GM12878 (cell line): Measurements from ENCODE around the gene TNFRSF1B. TPM values are rescaled to one million over a fixed set of nuclear protein-coding genes. Genes with fewer than 3 reads are reported as not detected.

ENCODE experiments used
- ASH2L ChIP-seq: fragments of 300-600, 200-600 bp; sonication (generic); IDR thresholded peaks from 2 replicates; pipeline ENCODE4 v1.6.1; 2017; ENCODE audit warnings: low read depth, mild to moderate bottlenecking, borderline replicate concordance
- CBFB ChIP-seq: IDR thresholded peaks from 2 replicates; pipeline ENCODE4 v1.6.1; 2016; ENCODE audit warnings: antibody characterized with exemption, low read depth
- E4F1 ChIP-seq: fragments of 450-650 bp; IDR thresholded peaks from 2 replicates; pipeline ENCODE4 v1.6.1; 2018; ENCODE audit warnings: borderline replicate concordance, mild to moderate bottlenecking; ENCODE audit not compliant: partially characterized antibody
- EP300 ChIP-seq, 2 experiments: fragments of 150-350 bp in 1 of 2; IDR thresholded peaks; 2 replicates each; pipeline ENCODE4 v1.6.1; 2011 to 2012; ENCODE audit warnings: low read depth in 2 of 2, low read length in 2 of 2, borderline replicate concordance in 1 of 2, improper control_type of control experiment in 1 of 2, inconsistent platforms in 1 of 2; ENCODE audit not compliant: control insufficient read depth in 1 of 2
- FOXK2 ChIP-seq: fragments of 450-650 bp; IDR thresholded peaks from 2 replicates; pipeline ENCODE4 v1.6.1; 2017; ENCODE audit warnings: mild to moderate bottlenecking, moderate library complexity
- GATAD2B ChIP-seq: fragments of 450-650 bp; conservative IDR thresholded peaks from 2 replicates; pipeline ENCODE4 v1.6.1; 2017; ENCODE audit warnings: low read depth, mild to moderate bottlenecking, moderate library complexity
- IKZF2 ChIP-seq, 2 experiments: fragments of 450-650 bp; IDR thresholded peaks; 2 replicates each; pipeline ENCODE4 v1.6.1; 2017; ENCODE audit warnings: mild to moderate bottlenecking in 2 of 2, moderate library complexity in 2 of 2
- KAT2A ChIP-seq: conservative IDR thresholded peaks from 2 replicates; pipeline ENCODE4 v1.6.1; 2011; ENCODE audit warnings: low read depth, low read length; ENCODE audit not compliant: control insufficient read depth
- KDM1A ChIP-seq: fragments of 200-600 bp; sonication (generic); IDR thresholded peaks from 2 replicates; pipeline ENCODE4 v1.6.1; 2016; ENCODE audit warnings: borderline replicate concordance
- MYB ChIP-seq: fragments of 150-350 bp; IDR thresholded peaks from 2 replicates; pipeline ENCODE4 v1.6.1; 2014; ENCODE audit warnings: mild to moderate bottlenecking, low read depth, low read length, borderline replicate concordance
- RELA ChIP-seq: fragments of 450-650 bp; IDR thresholded peaks from 2 replicates; pipeline ENCODE4 v1.8.0; 2014; ENCODE audit warnings: borderline replicate concordance; ENCODE audit not compliant: partially characterized antibody
- REST ChIP-seq: IDR thresholded peaks from 2 replicates; pipeline ENCODE4 v1.6.1; 2012; ENCODE audit warnings: mild to moderate bottlenecking, low read depth, low read length
- RFX5 ChIP-seq: IDR thresholded peaks from 2 replicates; pipeline ENCODE4 v1.6.1; 2011; ENCODE audit warnings: low read depth, low read length, improper control_type of control experiment
- STAT1 ChIP-seq: fragments of 450-650 bp; conservative IDR thresholded peaks from 2 replicates; pipeline ENCODE4 v1.6.1; 2014; ENCODE audit warnings: antibody characterized with exemption, mild to moderate bottlenecking
- TCF7 ChIP-seq: IDR thresholded peaks from 2 replicates; pipeline ENCODE4 v1.6.1; 2014; ENCODE audit warnings: antibody characterized with exemption, borderline replicate concordance
- YY1 ChIP-seq: IDR thresholded peaks from 2 replicates; pipeline ENCODE4 v1.6.1; 2011; ENCODE audit warnings: low read depth, mild to moderate bottlenecking, low read length
- ZNF24 ChIP-seq: fragments of 450-650 bp; IDR thresholded peaks from 2 replicates; pipeline ENCODE4 v1.6.1; 2017; ENCODE audit warnings: antibody characterized with exemption, mild to moderate bottlenecking
- ZSCAN29 ChIP-seq: fragments of 450-650 bp; IDR thresholded peaks from 2 replicates; pipeline ENCODE4 v1.6.1; 2017; ENCODE audit warnings: mild to moderate bottlenecking, moderate library complexity
- polyA plus RNA-seq, 11 experiments: library from polyadenylated mRNA; depleted of rRNA in 4 of 11; unstranded in 6 of 11; stranded (reverse) in 5 of 11; fragments of >200 nt; fragmentation: Nextera tagmentation in 4 of 11; fragmentation: Illumina TruSeq in 1 of 11; extraction: Ambion mirVana in 4 of 11; extraction: Trizol in 1 of 11; gene quantifications; 1 replicate in 1 of 11; 2 replicates in 10 of 11; pipeline versions ENCODE4 v1.2.1 to v1.2.3, GENCODE V29; 2011 to 2016; ENCODE audit warnings: inconsistent platforms in 2 of 11, missing spikeins in 2 of 11, low read depth in 1 of 11
- total RNA-seq, 4 experiments: library from RNA; depleted of rRNA in 3 of 4; stranded (reverse); fragments of >200 nt in 3 of 4; fragmentation: Illumina TruSeq in 1 of 4; extraction: Trizol in 1 of 4; gene quantifications; 2 replicates each; pipeline versions ENCODE4 v1.2.1 to v1.2.3, GENCODE V29; 2013 to 2021
- TF ChIP-seq, protein P1 (sequence below): IDR thresholded peaks from 2 replicates; pipeline ENCODE4 v1.6.1; 2011; ENCODE audit warnings: borderline replicate concordance, low read depth, mild to moderate bottlenecking, moderate library complexity, low read length; ENCODE audit not compliant: insufficient read depth, poor library complexity, severe bottlenecking
- TF ChIP-seq, protein P2 (sequence below): fragments of 450-650 bp; IDR thresholded peaks from 2 replicates; pipeline ENCODE4 v1.6.1; 2017; ENCODE audit warnings: mild to moderate bottlenecking, low read depth, inconsistent platforms; ENCODE audit not compliant: poor library complexity, severe bottlenecking

The TNFRSF1B gene
- total and polyA plus RNA-seq, 10 of the 15 experiments (the other 5 are each of a cell fraction or from before 2014, with no cell fraction given) = 10.1 to 87.2 (median 37.3) TPM

GRCh38 chr1:12153181-12153785, 13.5 kb upstream of the TNFRSF1B start (continued):
- TF ChIP-seq TCF7 (no peak), KAT2A (no peak), GATAD2B (peak; percentile 66), YY1 (no peak), RELA (no peak), ASH2L (no peak), STAT1 (no peak), REST (no peak), E4F1 (no peak), RFX5 (no peak), MYB (no peak), ZSCAN29 (no peak), EP300 (IDR thresholded peaks at IDR 0.05; ENCODE audit: borderline replicate concordance in 1 of 2, control insufficient read depth in 1 of 2, low read depth in 2 of 2, low read length in 2 of 2) (0 out of 4 replicates have a peak, but pooled peaks of 1 of the 2 experiments have one; percentile 6), IKZF2 (IDR thresholded peaks at IDR 0.05) (peak; percentile 68 to 73; a peak in 3 of 4 replicates), KDM1A (no peak), FOXK2 (no peak), ZNF24 (no peak), CBFB (no peak)
- TF ChIP-seq, protein P1, sequence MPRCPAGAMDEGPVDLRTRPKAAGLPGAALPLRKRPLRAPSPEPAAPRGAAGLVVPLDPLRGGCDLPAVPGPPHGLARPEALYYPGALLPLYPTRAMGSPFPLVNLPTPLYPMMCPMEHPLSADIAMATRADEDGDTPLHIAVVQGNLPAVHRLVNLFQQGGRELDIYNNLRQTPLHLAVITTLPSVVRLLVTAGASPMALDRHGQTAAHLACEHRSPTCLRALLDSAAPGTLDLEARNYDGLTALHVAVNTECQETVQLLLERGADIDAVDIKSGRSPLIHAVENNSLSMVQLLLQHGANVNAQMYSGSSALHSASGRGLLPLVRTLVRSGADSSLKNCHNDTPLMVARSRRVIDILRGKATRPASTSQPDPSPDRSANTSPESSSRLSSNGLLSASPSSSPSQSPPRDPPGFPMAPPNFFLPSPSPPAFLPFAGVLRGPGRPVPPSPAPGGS = no peak
- TF ChIP-seq, protein P2, sequence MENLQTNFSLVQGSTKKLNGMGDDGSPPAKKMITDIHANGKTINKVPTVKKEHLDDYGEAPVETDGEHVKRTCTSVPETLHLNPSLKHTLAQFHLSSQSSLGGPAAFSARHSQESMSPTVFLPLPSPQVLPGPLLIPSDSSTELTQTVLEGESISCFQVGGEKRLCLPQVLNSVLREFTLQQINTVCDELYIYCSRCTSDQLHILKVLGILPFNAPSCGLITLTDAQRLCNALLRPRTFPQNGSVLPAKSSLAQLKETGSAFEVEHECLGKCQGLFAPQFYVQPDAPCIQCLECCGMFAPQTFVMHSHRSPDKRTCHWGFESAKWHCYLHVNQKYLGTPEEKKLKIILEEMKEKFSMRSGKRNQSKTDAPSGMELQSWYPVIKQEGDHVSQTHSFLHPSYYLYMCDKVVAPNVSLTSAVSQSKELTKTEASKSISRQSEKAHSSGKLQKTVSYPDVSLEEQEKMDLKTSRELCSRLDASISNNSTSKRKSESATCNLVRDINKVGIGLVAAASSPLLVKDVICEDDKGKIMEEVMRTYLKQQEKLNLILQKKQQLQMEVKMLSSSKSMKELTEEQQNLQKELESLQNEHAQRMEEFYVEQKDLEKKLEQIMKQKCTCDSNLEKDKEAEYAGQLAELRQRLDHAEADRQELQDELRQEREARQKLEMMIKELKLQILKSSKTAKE = no peak
